Measurements from ENCODE around the gene HES4.

The HES4 gene

DNA sequence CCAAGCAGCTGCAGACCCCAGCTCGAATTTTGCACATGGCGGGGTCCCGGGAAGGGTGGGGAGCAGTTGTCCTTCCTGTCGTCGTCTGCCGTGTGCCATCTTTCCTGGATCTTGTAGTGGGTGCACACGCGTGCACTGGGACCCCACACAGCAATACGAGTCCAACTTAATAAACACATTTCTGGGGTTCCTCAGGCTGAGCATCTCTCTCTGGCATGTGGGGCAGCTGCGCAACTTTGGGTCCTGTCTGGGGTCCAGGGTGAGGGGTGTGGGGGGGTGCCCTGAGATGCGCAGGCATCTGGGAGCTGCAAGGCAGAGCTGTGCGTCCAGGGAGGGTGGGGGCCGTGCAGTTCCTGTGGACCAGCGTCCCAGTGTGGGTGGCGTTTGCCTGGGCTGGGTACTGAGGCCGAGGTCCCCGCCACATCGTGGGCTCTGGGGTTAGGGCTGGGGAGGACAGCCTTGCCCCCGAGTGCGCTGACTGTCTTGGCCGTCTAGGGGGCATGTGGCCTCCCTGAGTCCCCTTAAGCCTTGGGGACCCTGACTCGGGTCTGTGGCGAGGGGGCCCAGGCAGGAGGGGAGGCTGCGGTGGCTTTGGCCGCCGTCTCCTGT lies 34.3 kb downstream of the HES4 start:
- no peak for DNase-seq

DNA sequence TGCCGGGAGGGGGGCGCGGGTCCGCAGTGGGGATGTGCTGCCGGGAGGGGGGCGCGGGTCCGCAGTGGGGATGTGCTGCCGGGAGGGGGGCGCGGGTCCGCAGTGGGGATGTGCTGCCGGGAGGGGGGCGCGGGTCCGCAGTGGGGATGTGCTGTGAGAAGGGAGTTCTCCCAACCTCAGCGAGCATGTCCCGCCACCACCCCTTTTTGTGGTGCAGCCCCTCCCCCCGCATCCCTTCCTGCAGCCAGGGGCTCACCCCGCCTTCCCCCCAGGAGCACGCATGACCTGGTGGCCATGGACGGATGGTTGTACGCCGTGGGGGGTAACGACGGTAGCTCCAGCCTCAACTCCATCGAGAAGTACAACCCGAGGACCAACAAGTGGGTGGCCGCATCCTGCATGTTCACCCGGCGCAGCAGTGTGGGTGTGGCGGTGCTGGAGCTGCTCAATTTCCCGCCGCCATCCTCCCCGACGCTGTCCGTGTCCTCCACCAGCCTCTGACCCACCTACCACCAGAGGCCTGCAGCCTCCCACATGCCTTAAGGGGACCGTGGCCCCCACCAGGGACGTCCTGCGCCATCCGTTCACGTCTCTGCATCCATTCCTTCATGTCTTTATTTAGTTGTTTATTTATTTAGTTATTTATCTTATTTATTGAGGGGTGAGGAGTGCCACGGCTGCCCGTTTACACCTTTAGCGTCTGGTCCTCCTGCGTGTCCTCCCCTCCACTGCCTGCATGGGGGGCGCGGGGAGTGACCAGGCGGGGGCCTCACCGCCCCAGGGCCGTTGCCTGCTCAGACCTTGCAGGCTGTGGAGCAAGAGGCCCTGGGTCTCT lies 35.0 kb downstream of the HES4 start:
- DNase-seq = no peak

- DNase-seq = no peak
Observed at GRCh38 chr1:963746-964525, 36.0 kb downstream of the HES4 start.

DNA sequence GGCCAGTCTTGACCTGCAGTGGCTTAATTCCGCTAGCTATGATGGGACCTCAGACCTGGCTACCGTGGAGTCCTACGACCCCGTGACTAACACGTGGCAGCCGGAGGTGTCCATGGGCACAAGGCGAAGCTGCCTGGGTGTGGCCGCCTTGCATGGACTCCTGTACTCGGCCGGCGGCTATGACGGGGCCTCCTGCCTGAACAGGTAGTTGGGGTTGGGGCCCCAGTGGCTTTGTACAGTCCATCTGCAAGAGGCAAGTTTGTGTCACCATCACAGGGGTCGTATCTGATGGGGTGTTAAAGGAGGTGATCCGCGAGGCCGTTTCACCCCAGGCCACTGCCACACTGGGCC lies 36.6 kb downstream of the HES4 start:
- no peak for DNase-seq

- no peak for DNase-seq
Observed at GRCh38 chr1:962381-963300, 37.3 kb downstream of the HES4 start.

- no peak for DNase-seq
Observed at GRCh38 chr1:961132-961669, 38.7 kb downstream of the HES4 start.

DNA sequence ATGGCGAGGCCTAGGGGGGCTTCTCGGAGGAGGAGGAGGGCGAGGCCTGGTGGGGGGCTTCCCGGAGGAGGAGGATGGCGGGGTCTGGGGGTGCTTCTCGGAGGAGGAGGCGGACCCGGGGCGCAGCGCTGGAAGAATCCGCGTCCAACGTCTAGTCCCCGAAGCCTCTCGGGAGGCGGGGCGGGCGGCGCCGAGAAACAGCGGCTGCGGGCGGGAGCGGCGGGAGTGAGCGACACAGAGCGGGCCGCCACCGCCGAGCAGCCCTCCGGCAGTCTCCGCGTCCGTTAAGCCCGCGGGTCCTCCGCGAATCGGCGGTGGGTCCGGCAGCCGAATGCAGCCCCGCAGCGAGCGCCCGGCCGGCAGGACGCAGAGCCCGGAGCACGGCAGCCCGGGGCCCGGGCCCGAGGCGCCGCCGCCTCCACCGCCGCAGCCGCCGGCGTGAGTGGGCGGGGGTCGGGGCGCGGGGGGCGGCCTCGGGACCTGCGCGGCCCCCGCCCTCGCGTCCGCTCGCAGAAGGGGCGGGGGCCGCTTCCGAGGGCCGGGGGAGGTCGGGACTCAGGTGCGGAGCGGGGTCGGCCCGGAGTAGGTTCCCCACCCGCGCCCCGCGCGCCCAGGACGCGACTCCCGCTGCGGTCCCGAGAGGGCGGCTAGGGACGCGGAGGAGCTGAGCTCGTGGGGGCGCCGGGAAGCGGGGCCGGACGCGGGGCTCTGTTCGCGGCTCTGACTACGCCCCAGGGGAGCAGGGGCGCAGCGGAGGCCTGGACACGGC lies 39.4 kb downstream of the HES4 start, which contains the start of gene KLHL17:
Gene KLHL17 (plus strand): TSS at position 222 of the 769 bp plus-strand sequence. CDS start 110 bp downstream, at position 332.
- DNase-seq = peak; percentile 43 to 77

- DNase-seq = no peak
Observed at GRCh38 chr1:959731-960362, 40.0 kb downstream of the HES4 start.

- peak; percentile 73 to 81 for DNase-seq
Observed at GRCh38 chr1:958823-959730, 40.8 kb downstream of the HES4 start, which contains the start of gene NOC2L. NOC2L (minus strand) TSS chr1:959256; CDS start chr1:959240, 16 bp downstream.

DNA sequence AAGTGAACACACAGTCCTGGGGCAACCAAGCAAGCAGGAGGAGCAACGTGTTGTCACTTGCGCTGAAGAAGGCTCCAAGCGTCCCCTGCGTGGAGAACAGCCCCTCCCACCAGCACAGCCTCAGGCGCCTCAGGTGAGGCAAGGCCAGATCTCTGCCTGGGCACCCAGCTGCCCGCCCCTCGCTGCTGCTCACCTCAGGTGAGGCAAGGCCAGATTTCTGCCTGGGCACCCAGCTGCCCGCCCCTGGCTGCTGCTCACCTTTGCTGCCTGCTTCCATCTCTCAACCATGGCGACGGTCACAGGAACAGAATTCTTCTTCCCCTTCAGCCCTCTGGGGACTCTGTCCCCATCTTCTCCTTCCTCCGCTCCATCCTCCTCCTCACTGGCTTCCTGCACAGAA lies 43.3 kb downstream of the HES4 start:
- DNase-seq = no peak

DNA sequence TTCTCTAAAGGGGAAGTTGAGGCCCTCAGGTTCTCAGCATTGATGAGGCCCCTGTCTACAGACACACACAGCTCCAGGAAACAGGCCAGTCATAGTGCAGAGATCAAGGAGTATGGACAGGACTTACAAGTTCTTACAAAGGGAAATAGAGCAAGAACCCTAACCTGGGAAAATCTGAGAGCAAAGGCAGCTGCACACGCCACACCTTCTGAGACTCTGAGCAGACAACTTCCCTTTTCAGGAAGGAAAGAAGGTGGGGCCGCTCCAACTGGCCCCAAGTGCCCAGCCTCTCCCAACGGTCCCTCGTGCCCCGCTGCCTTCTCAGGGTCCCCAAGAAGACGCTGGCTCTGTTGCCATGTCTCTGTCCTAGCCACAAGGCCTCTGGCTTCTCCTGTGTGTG lies 44.4 kb downstream of the HES4 start:
- DNase-seq = no peak

DNA sequence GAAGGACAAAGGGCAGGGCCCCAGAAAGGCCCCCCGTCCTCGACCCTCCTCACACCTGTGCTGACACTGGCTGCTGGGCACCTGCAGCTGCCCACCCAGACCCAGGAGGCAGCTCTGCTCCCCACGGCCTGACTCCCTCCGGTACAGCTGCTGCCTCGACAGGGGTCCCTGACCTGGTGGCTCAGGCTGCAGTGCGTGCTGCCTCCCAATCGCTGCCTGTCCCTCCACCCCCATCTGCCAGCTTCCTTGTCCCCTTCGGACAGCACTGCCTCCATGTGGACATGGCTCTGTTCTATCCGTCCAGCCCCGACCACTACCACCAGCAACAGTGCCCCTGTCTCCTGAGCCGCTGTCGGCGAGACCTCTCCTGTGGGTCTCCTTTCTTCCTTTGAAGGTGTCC lies 45.0 kb downstream of the HES4 start:
- DNase-seq = no peak

- no peak for DNase-seq
Observed at GRCh38 chr1:953524-954320, 46.2 kb downstream of the HES4 start.

DNA sequence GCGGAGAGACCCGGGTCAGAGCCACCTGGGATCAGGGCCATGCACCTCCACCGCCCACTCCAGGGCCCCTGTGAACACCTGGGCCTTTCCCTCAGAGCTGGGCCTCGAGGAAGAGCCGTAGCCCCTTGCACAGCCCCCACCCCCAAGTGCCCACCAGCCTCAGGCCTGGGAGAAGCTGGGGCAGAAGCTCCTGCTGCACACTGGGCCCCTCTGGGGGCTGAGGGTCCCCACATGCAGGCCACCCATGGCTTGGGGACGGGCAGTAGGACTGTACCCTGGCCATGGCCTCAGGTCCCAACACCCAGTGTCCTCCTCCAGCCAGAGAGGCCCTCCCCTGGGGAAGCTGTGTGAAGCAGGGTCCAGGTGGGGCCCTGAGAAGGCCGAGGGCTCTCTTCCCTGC lies 47.3 kb downstream of the HES4 start:
- DNase-seq = no peak

DNA sequence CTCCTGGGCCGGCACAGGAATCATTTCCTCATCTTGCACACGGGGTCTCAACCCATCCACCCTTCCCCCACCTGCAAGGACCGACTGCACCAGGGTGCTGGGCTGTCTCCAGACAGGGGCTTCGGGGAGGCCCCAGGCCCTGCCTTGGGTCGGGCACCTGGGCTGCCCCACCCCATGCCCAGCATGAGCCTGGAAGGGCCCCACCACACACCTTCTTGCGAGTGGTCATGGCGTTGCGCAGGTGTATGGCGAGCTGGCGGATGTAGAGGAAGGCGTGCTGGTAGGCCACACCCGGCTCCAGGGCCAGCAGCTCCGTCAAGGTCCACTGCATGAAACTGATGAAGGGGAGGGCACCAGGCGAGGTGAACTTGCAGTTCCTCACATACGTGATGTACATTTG lies 47.7 kb downstream of the HES4 start:
- DNase-seq = no peak

DNA sequence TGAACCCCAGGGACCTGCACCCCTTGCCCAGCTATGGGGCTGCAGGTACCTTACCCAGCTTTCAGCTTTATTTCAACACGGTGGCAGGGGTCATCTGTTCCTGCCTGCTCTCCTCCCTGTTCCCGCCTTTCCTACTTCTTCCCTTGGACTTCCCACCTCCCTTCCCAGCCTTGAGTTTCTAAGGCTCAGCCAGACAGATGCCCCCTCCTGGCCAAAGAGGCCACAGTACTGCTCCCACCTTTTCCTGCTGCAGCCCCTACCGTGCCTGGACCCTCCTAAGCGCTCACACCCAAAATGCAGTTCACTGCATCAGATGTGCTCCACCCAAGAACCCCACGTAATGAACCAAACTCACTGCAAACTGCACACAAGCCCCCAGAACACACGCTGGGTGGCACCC lies 48.5 kb downstream of the HES4 start:
- no peak for DNase-seq

- no peak for DNase-seq
Observed at GRCh38 chr1:950881-951280, 49.0 kb downstream of the HES4 start.

- no peak for DNase-seq
Observed at GRCh38 chr1:950268-950667, 49.6 kb downstream of the HES4 start.
